GM19035 (cell line): Measurements from ENCODE around the gene LRRC8D.
"Not testable (repeated sequence)": the region's sequence is repeated elsewhere in the genome, so short reads cannot be mapped to it uniquely, and the experiment has no call there.

Experiments
- ATAC-seq: cut with Tn5 transposase; IDR thresholded peaks from one replicate; pipeline ENCODE4 v1.9.1; 2021; ENCODE audit not compliant: unreplicated experiment

Gene LRRC8D

GRCh38 chr1:89908672-89909436 lies 88.0 kb downstream of the LRRC8D start:
- no peak for ATAC-seq

GRCh38 chr1:89910268-89910667 lies 89.4 kb downstream of the LRRC8D start:
- ATAC-seq, result no peak

- no peak for ATAC-seq
Observed at GRCh38 chr1:89910780-89911179, 89.9 kb downstream of the LRRC8D start.

- no peak for ATAC-seq
Observed at GRCh38 chr1:89911191-89911991, 90.6 kb downstream of the LRRC8D start.

GRCh38 chr1:89912073-89912472 lies 91.2 kb downstream of the LRRC8D start:
- ATAC-seq, result no peak

GRCh38 chr1:89913353-89914095 lies 92.7 kb downstream of the LRRC8D start:
- no peak for ATAC-seq

GRCh38 chr1:89917353-89917752 lies 96.5 kb downstream of the LRRC8D start:
- ATAC-seq, result no peak

GRCh38 chr1:89918127-89918793 lies 97.4 kb downstream of the LRRC8D start:
- no peak for ATAC-seq

GRCh38 chr1:89918794-89919155 lies 97.9 kb downstream of the LRRC8D start:
- ATAC-seq, result no peak

- ATAC-seq, result no peak
Observed at GRCh38 chr1:89919174-89919573, 98.3 kb downstream of the LRRC8D start.

- ATAC-seq, result no peak
Observed at GRCh38 chr1:89922911-89923310, 102.1 kb downstream of the LRRC8D start.

- ATAC-seq, result no peak
Observed at GRCh38 chr1:89923517-89923916, 102.7 kb downstream of the LRRC8D start.

GRCh38 chr1:89924075-89924474 lies 103.2 kb downstream of the LRRC8D start:
- ATAC-seq, result not testable (repeated sequence)

GRCh38 chr1:89927049-89927448 lies 106.2 kb downstream of the LRRC8D start:
- no peak for ATAC-seq

GRCh38 chr1:89927478-89927877 lies 106.6 kb downstream of the LRRC8D start:
- no peak for ATAC-seq

- no peak for ATAC-seq
Observed at GRCh38 chr1:89928506-89928905, 107.7 kb downstream of the LRRC8D start.

- ATAC-seq, result no peak
Observed at GRCh38 chr1:89929467-89930063, 108.7 kb downstream of the LRRC8D start.

- no peak for ATAC-seq
Observed at GRCh38 chr1:89930579-89930978, 109.7 kb downstream of the LRRC8D start.

GRCh38 chr1:89931964-89932363 lies 111.1 kb downstream of the LRRC8D start:
- no peak for ATAC-seq

GRCh38 chr1:89932598-89933364 lies 111.9 kb downstream of the LRRC8D start:
- no peak for ATAC-seq
